DND-41 (cell line): ENCODE measurements around the gene OTUD7B.

Source experiments
- EZH2 ChIP-seq: IDR thresholded peaks from 3 replicates; pipeline ENCODE4 v1.6.1; 2012; ENCODE audit warnings: borderline replicate concordance, low read depth, mild to moderate bottlenecking, moderate library complexity, low read length, inconsistent platforms; ENCODE audit not compliant: severe bottlenecking
- TF ChIP-seq, protein P1 (sequence below): IDR thresholded peaks from 2 replicates; pipeline ENCODE4 v1.5.1; 2012; ENCODE audit warnings: borderline replicate concordance, low read length, moderate library complexity, mild to moderate bottlenecking; ENCODE audit not compliant: poor library complexity, severe bottlenecking; ENCODE audit errors: extremely low read depth

DNA sequence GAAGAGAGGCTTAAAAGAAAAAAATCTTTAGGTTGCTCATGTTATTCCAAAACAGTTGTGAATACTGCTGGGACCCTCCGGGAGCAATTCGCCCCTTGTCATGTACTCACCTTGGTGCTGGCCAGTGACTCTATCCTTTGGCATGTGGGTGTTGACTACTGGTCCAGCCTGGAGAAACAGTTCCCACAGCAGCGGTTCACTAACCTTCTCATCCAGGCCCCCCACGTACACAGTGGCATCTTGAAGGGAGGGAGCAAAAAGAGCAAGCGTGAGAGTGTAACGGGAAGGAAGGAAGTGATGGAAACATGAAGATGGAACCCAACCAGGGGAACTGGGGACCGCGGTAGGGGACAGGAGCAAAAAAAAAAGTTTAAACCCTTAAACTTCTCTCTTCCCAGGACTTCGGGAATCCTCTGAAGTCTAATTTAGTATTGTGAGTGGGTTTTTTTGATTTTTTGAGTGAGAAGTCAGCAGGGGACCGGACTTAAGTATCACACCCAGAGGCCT, 83.4 kb downstream of the OTUD7B start:
- TF ChIP-seq EZH2 = no peak
- TF ChIP-seq, protein P1, sequence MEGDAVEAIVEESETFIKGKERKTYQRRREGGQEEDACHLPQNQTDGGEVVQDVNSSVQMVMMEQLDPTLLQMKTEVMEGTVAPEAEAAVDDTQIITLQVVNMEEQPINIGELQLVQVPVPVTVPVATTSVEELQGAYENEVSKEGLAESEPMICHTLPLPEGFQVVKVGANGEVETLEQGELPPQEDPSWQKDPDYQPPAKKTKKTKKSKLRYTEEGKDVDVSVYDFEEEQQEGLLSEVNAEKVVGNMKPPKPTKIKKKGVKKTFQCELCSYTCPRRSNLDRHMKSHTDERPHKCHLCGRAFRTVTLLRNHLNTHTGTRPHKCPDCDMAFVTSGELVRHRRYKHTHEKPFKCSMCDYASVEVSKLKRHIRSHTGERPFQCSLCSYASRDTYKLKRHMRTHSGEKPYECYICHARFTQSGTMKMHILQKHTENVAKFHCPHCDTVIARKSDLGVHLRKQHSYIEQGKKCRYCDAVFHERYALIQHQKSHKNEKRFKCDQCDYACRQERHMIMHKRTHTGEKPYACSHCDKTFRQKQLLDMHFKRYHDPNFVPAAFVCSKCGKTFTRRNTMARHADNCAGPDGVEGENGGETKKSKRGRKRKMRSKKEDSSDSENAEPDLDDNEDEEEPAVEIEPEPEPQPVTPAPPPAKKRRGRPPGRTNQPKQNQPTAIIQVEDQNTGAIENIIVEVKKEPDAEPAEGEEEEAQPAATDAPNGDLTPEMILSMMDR = no peak
